Ramos (cell line): ENCODE measurements around the gene OLFML2A.
"Not testable (repeated sequence)": the region's sequence is repeated elsewhere in the genome, so short reads cannot be mapped to it uniquely, and the experiment has no call there.

Source experiments
- in situ Hi-C: fragments of 300-500 bp; cut with MboI; formaldehyde crosslinking; loops from one replicate; pipeline ENCODE4 v1.14.3; 2022; ENCODE audit warnings: low sequenced_read_pairs; ENCODE audit not compliant: unreplicated experiment

The OLFML2A gene

DNA sequence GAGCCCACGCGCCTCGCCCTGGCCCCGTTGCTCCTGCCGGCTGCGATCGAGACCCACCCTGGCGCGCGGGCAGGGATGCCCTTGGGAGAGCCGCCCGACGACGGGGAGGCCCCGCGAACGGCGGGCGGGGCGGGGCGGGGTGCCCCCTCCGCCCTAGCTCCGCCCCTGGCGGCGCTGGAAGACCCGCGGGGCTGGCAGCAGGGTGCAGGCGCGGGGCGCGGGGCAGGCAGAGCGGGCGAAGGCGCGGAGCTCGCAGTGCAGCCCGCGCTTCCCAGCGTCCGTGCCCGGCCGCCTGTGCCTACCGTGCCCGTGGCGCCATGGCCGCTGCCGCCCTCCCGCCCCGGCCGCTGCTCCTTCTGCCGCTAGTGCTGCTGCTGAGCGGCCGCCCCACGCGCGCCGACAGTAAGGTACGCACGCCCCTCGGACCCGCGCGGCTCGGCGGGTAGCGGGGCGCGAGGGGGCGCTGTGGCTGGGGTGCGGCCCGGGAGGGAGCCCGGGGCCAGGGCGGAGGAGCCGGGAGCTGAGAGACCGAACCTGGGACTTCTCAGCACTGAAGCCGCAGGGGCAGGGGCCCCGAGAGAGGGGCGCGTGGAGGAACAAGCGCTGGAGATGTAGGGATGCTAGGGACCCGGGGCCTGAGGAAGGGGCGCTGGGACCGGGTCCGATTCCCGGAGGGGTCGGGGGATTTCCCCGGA, at the start of gene OLFML2A:
TSS of gene OLFML2A (plus strand) at position 180 of the 695 bp plus-strand sequence. CDS start at position 318, 138 bp downstream.
- in situ Hi-C loops, result loop anchor here (10.0 kb wide), 1 partner anchor 368 kb away; the partner anchor contains the start of gene SCAI

DNA sequence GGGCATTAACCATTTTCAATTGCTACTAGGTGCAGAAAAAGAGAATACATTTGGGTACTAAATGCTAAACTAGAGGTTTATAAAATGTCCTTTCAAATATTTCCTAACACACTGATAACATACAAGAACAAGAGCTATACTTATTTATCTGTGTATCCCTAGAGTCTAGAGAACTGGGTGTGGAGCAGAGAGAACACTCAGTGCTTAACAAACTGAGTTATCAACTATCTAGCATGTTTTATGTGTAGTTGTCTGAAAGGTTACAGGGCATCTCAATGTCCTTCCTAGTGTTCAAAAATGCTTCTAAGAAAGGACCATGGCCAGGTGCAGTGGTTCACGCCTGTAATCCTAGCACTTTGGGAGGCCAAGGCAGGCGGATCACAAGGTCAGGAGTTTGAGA, 46.2 kb upstream of the OLFML2A start:
- in situ Hi-C loops, result no loop called here

DNA sequence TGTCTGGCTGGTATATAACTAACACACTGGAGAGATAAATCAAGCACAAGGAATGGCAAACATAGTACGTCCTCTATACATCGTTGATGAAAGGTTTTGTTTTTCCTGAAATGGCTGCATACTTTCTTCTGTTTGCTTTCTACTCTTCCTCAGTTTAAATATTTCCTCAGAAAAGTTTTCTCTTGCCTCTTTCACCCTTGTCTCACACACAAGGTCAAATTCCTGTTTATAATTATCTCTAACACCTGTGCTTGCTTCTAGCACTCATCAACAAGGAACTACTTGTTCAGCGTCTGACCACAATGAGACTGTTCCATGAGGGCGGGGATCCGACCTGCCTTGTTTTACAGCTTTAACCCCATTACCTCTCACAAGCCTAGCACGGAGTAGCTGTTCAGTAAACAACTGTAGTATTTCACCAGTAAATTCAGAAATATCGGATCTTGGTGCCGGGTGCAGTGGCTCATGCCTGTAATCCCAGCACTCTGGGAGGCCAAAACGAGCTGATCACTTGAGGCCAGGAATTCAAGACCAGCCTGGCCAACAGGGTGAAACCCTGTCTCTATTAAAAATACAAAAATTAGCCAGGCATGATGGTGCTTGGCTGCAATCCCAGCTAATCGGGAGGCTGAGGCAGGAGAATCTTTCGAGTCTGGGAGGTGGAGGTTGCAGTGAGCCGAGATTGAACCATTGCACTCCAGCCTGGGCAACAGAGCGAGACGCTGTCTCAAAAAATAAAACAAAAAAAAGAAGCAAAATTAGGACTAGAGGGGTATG, 42.8 kb upstream of the OLFML2A start:
- in situ Hi-C loops, result no loop called here

DNA sequence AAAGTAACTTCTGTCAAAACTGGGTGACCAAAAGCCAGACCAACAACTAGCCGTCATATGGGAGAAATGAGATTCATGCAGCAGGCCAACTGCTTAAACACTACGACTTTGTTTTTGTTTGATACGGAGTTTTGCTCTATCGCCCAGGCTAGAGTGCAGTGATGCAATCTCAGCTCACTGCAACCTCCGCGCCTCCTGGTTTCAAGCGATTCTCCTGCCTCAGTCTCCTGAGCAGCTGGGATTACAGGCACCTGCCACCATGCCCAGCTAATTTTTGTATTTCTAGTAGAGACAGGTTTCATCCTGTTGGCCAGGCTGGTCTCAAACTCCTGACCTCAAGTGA, 42.2 kb upstream of the OLFML2A start:
- in situ Hi-C loops, result not testable (repeated sequence)

DNA sequence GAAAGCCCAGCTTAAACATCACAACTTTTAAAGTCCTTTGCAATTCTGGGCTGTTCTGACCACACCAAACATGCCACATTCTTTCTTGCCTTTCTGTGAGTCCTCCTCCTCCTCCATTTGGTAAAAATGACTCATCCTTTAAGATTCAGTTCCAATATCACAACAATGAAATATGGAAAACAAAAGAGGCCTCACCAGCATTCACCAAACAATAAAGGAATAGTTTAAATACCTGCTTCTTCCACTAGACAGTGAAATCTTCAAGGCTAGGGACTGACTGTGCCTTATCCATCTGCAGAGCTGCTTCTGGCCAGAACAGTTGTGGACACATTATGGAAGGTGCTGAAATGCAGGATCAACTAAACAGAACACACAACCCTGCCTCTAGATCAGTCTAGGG, 41.8 kb upstream of the OLFML2A start:
- in situ Hi-C loops, result no loop called here

DNA sequence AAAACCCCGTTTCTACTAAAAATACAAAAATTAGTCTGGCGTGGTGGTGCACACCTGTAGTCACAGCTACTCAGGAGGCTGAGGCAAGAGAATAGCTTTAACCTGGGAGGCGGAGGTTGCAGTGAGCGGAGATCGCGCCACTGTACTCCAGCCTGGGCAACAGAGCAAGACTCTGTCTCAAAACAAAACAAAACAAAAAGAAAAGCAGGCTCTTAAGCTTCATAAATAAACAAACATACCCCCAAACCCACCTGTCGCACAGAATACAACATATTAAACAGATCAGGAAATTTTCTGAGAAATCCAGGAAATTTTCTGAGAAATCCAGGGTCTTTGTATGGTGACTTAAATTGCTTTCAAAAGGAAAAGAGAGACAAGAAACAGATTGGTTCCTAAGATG, 38.9 kb upstream of the OLFML2A start:
- in situ Hi-C loops, result not testable (repeated sequence)

DNA sequence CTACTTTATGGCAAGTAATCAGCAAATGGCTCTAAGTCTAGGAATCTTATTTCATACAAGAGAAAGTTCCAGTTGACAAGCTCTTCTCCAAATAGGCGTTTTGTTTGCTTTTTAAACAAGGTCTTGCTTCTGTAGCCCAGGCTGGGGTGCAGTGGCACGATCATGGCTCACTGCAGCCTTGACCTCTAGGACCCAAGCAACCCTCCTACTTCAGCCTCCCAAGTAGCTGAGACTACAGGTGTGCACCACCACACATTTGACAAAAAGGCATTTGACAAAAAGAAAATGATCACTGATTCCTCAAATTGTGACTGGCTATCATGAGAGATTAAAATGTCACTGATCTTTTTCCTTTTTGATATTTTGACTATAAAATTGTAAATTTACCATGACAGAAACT, 37.6 kb upstream of the OLFML2A start:
- in situ Hi-C loops, result no loop called here

DNA sequence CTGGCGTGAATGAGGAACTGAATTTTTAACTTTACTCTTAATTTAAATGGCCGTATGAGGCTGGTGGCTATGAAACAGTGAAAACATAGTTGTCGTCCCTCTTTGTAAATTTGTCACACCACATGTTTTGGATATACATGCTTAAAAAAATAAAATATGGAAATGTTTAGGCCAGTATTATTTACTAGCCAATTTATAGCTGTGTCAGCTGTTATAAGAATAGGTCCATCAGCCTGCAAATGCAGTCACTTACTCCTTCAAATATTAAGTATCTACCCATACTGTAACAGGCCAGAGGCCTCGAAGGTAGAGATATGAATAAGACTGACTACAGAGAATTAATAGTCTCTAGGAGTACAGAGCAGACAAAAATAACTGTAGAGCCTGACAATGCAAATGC, 35.8 kb upstream of the OLFML2A start:
- in situ Hi-C loops, result no loop called here

DNA sequence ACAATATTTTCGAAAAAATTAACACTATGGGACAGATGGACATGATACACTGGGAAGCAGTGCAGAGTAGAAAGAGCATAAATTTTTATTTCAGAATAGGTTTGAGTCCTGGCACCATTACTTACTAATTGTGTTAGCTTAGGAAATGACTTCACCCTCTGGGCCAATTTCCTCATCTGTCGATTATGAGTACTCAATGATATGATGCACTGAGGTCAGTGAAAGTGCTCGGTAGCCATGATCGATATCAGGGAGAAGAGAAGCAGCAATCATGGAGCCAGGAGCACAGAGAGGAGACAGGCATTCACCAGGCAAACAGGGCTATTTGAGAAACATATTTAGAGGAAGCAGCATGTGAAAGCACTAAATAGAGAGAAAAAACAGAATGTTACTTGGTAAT, 35.3 kb upstream of the OLFML2A start:
- in situ Hi-C loops, result no loop called here

DNA sequence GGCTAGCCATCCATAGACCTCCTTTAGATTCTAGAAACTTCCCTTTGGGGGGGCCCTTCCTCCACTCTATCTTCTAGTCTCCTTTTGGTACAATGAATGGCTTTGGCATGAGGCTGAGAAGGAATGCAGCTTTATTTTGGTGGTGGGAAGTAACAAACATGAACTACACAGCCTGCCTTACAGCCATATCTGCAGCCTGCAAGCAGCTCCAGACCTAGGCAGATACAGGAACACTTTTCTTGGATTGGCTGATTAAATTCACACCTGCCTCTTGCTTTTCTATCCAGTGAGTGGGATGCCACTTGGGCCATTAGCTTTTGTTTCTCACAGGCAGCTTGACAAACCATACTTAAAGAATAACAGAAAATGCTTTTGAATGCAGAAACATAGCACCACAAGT, 34.0 kb upstream of the OLFML2A start:
- in situ Hi-C loops, result no loop called here

DNA sequence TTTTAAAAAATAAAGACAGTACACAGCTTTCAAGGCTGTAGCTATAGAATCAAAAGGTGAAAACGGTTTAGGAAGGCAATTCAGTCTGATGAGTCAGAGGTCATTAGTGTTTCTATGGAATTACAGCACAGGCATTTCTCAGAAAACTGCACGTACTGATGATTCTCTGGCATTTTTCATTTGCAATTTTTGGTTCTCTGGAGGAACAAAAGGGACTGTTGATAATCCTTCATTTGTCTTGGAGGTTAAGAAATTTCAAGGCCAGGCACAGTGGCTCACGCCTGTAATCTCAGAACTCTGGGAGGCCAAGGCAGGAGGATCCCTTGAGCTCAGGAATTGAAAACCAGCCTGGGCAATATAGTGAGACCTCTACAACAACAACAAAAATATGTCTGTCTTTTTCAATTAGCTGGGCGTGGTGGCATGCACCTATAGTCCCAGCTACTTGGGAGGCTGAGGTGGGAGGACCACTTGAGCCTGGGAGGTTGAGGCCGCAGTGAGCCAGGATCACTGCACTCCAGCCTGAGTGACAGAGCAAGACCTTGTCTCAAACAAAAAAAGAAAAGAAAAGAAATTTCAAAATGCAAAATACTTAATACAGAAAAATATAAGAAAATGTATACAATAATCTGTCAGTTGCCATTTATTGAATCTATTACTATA, 33.1 kb upstream of the OLFML2A start:
- in situ Hi-C loops, result no loop called here

DNA sequence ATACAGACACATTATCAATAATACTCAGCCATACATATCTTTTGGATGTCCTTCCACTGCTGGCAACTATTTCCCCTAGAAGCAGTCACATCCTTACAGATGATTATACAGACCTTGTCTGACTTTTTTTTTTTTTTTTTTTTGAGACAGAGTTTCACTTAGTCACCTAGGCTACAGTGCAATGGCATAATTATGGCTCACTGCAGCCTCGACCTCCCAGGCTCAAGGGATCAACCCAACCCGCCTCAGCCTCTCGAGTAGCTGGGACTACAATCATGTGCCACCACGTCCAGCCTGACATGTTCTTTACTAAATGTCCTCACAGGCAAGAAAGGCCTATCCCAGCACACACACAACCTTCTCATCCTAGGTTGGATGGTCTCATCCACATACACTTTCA, 29.9 kb upstream of the OLFML2A start:
- in situ Hi-C loops, result no loop called here

DNA sequence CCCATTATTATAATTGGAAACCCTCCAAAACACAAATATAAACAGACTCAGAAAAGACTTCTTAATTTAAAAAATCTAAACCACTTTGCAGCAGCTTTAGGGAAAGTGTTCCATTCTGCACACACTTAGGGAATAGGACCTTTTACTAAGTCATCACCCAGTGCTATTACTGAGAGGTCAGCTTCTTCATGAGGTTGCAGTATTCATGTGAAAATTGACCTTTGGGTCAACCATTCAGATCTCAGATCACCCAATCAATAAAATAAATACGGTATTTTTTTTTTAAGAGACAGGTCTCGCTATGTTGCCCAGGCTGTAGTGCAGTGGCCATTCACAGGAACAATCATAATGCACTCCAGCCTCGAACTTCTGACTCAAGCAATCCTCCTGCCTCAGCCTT, 27.6 kb upstream of the OLFML2A start:
- in situ Hi-C loops, result no loop called here

DNA sequence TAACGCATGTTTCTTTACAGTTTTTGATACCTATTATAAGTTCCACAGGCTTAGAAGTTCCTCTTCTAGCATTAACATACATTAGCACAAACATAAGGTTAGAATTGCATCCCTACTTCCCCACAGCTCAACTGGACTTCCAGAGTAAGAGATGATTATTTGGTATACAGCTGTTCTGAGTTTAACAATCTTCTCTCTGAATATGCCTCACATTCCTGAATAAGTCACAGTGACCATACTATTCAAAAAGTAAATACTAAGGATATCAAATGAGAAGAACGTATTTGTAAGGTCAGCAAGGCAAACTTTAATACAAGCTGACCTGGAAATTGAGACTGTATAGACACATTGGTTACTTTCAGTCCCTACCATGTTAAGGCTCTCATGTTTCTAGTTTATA, 27.2 kb upstream of the OLFML2A start:
- in situ Hi-C loops, result no loop called here

DNA sequence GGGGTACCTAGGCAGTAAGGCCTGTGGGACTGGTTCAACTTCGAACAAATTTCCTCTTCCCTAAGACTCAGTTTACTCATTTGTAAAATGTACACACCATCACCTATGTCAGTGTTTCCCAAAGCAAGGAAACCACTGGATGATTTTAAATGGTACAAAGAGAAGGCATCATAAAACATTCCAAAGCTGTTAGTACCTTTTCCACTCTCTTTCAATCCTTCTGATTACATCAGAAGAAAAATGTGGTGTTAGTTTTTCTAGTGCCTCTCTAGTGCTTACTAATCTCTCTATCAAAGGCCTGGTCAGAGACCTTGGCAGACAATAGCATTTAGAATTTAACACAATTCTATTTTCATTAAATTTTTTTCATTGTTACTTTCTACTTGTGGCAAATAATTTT, 24.0 kb upstream of the OLFML2A start:
- in situ Hi-C loops, result no loop called here

DNA sequence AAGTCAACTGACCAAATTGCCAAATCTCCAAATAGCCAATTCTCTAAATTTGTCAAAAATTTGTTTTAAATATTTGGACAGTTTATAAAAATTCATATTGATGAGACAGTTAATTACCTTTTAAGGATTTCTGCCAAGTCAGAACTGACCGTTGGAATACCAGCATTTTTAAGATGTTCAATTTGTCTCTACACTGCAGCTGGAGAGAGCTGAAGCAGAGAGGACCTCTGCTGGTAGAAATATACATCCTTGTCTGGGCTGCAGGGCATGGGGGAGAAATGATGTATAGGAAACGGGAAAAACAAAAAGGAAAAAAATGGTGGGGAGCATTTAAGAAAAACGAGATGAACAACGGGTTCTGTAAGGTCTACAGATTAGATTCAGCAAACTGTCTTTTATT, 22.6 kb upstream of the OLFML2A start:
- in situ Hi-C loops, result no loop called here

DNA sequence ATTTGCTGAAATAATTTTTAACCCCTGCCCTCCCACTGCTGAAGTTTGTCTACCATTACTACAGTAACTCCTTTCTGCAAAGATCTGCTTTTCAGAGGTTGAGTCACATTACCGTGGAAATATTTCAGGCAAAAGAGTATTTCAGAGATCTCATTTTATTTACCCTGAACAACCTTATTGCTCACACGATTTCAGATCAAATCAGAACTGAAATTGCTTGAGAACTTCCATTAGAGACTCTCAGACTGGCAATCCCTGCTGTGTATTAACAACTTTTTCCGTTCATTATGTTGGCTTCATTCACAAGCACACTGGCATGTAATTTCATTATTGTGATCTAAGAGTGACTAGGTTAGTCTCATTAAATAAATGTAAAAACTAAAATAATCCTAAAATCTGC, 21.9 kb upstream of the OLFML2A start:
- in situ Hi-C loops, result no loop called here

DNA sequence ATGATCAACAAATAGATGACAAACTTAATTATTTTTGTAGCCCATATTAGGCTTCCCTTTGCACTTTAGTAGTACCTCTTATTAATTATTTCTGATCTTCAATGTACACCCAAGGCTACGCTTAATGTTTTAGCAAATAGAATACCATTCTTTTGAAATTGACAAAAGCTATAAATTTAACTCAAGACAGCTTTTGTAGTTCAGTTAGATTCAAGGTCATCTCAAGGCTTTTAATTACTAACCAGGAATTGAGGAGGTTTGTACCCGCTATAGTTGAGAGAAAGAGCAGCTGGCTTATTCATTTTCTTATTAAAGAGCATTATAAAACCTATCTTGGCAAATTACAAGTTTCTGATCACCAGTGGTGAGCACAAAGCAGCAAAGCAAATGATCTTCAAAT, 20.9 kb upstream of the OLFML2A start:
- in situ Hi-C loops, result no loop called here

DNA sequence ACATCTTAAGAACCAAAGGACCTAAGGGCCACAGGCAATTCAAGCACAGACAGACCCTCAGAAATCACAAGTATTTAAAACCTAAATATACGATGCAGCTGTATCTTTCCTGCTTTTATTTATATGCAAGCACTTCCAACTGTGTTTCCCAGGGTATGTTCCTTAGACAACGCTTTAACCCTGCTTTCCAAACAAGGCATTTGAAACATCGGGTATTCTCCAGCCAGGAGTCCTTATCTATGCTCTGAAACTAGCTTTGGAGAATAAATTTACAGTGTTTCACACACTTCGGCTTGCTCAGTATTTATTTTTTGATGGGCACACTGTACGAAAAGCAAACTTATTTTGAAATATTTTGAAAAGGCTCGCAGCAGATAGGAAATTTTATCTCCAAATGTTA, 19.3 kb upstream of the OLFML2A start:
- in situ Hi-C loops, result no loop called here

DNA sequence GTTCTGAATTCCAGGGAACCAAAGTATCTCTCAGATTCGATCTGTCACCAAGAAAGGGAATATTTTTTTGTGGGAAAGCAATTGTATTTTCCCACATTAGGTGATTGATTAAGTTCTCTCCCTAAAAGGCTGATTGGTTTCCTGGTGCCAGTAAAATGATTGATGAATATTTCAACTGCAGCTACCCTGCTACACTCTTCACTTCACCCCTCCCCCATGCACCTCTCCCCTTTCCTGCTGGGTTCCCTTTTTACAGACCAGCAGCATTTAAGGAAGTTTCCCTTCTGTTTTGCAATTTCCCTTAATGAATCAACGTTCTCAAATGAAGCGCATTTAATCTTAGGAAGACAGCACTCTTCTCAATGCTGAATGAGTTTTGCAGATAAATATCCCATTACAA, 18.9 kb upstream of the OLFML2A start:
- in situ Hi-C loops, result no loop called here

DNA sequence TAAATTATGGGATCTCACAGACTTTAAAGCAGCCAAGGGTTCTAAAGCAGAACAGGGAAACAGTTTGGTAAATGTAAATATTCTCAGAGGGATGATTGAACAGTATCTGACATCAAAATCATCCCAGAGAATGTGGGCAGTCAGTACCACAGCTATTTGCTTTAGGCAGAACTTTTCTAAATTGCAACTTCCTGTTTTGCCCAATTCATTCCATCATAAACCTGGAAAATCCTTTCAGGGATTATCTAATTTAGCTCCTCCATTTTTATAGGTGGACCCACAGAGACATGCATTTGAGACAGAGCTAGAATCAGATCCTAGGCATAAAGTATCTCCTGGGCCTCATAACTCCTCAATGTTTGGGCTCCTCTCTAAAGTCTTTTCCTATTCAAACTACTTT, 18.2 kb upstream of the OLFML2A start:
- in situ Hi-C loops, result no loop called here
